Stimulated activated naive CD8-positive, alpha-beta T cell treated with anti-CD3 and anti-CD28 coated beads, Interleukin-15, Interleukin-2, amounts not matched to agents 100 ng/mL and 50 ng/mL, for 24 hours (primary cell): Measurements from ENCODE around the gene RNASE11.
"Not testable (repeated sequence)": the region's sequence is repeated elsewhere in the genome, so short reads cannot be mapped to it uniquely, and the experiment has no call there.

ENCODE experiments used
- H3K27ac Mint-ChIP-seq: one replicate; pipeline ENCODE4 v1.8.0; 2021; ENCODE audit warnings: mild to moderate bottlenecking, mixed read lengths
- H3K27me3 Mint-ChIP-seq: one replicate; pipeline ENCODE4 v1.8.0; 2021; ENCODE audit warnings: mixed read lengths
- H3K36me3 Mint-ChIP-seq: one replicate; pipeline ENCODE4 v1.8.0; 2021; ENCODE audit warnings: low read depth, mixed read lengths
- H3K4me1 Mint-ChIP-seq: one replicate; pipeline ENCODE4 v1.8.0; 2021; ENCODE audit warnings: low read depth, mixed read lengths
- H3K4me3 Mint-ChIP-seq: one replicate; pipeline ENCODE4 v1.8.0; 2021; ENCODE audit warnings: mild to moderate bottlenecking, mixed read lengths
- H3K9me3 Mint-ChIP-seq: one replicate; pipeline ENCODE4 v1.8.0; 2021; ENCODE audit warnings: mixed read lengths

RNASE11 gene

DNA sequence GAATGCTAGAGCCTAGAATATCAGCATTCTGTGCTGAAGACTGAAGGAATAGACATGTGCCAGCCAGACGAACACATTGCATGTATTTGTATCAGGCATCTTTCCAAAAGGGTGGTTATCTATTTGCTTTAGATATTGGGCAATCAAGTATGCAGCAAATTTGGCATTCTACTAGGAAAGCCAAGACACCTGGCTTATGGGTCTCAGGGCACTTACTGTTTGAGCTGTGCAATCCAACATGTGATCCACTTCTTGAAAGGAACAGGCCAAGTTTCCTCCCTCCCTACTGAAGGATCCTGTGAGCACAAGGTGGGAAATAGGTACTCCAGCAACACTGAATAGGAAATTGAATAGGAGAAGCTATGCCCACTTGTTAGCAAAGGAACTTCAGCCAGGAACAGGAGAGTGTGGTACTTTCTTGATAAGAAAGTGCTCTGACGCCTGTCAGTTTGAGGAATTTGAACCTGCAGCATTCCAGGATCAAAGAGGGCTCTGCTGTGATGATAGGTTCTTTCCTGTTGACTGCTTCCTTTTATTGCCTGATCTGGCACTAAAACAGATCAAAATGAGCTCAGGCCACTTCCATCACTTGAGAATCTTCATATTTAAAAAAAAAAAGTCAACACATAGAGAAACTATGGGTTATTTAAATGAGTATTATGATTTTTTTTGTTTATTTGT, 33.1 kb upstream of the RNASE11 start:
- H3K27me3 Mint-ChIP-seq: peaks cover 31% of the 10 kb centered on the region
- H3K27ac Mint-ChIP-seq: no peak overlapping the region
- no peaks in the 10 kb centered on the region for H3K9me3 Mint-ChIP-seq
- peaks cover 44% of the 10 kb centered on the region for H3K4me1 Mint-ChIP-seq
- no peak overlapping the region for H3K4me3 Mint-ChIP-seq
- H3K36me3 Mint-ChIP-seq: peaks cover 5% of the 10 kb centered on the region

DNA sequence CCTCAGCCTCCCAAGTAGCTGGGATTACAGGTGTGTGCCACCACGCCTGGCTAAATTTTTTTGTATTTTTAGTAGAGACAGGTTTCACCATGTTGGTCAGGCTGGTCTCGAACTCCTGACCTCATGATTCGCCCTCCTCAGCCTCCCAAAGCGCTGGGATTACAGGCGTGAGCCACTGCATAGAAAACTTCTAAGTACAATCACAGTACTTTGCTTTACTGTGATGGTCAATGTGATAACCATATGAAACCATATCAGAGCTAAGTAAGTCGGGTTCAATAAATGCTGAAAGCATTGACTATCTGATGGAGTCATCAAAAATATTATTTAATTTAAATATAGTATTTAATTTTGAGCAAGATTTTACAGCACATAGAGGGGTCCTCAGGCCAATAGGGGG, 31.9 kb upstream of the RNASE11 start:
- not testable (repeated sequence) for H3K36me3 Mint-ChIP-seq, H3K4me3 Mint-ChIP-seq, H3K9me3 Mint-ChIP-seq, H3K27ac Mint-ChIP-seq
- H3K27me3 Mint-ChIP-seq: peaks cover 19% of the 10 kb centered on the region
- peaks cover 32% of the 10 kb centered on the region for H3K4me1 Mint-ChIP-seq

DNA sequence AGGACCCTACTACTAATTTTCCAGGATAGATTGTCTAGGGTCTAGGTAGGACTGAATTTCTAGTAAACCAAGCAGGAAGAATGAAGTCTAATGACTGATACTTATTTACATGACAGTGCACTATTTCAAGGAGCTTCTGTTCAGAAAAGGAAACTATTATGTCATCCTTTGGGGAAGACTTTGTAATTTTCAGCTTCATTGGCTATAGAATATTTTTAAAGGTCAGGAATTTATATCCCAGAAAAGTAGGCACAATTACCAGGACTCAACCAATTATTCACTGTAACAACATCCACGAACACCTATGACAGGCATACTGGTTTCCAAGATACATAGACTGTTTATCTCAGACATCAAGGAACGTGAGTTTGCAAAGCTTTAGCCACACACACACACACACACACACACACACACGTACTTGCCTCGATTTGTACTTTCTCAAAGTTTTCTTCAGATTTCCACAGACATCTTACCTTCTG, 30.5 kb upstream of the RNASE11 start:
- no peak overlapping the region for H3K27ac Mint-ChIP-seq
- H3K4me3 Mint-ChIP-seq: no peak overlapping the region
- H3K36me3 Mint-ChIP-seq: no peaks in the 10 kb centered on the region
- peaks cover 14% of the 10 kb centered on the region for H3K27me3 Mint-ChIP-seq
- peaks cover 19% of the 10 kb centered on the region for H3K4me1 Mint-ChIP-seq
- no peaks in the 10 kb centered on the region for H3K9me3 Mint-ChIP-seq

DNA sequence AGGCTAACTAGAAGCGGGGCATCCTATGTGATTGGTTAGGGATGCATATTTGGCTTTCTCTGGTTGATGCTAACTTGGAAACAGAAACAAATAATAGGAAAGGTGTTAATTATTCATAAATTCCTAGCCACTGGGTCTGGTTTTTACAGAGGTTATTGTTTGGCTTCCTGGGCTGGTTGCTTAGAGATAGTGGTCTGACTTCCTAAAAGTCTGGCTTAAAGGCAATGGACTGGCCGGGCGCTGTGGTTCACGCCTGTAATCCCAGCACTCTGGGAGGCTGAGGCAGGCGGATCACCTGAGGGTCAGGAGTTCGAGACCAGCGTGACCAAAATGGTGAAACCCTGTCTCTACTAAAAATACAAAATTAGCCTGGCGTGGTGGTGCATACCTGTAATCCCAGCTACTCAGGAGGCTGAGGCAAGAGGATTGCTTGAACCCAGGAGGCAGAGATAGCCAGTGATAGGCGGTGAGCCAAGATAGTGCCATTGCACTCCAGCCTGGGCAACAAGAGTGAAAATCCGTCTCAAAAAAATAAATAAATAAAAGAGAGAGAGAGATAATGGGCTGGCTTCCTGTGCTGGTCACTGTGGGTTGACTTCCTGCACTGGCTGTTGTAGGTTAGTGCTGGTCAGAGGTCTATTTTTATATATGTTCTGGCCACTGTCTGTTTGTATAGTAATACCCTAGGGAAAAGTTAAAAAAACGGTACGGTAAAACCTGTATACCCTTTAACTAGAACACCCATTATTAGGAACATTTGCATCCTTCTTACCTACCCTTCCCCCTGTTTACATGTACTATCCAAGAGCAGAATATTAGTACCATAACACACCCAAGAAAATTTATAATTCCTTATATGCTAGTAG, 29.6 kb upstream of the RNASE11 start:
- no peaks in the 10 kb centered on the region for H3K9me3 Mint-ChIP-seq
- H3K4me3 Mint-ChIP-seq: no peak overlapping the region
- no peak overlapping the region for H3K27ac Mint-ChIP-seq
- peaks cover 10% of the 10 kb centered on the region for H3K4me1 Mint-ChIP-seq
- no peaks in the 10 kb centered on the region for H3K36me3 Mint-ChIP-seq
- H3K27me3 Mint-ChIP-seq: peaks cover 14% of the 10 kb centered on the region

DNA sequence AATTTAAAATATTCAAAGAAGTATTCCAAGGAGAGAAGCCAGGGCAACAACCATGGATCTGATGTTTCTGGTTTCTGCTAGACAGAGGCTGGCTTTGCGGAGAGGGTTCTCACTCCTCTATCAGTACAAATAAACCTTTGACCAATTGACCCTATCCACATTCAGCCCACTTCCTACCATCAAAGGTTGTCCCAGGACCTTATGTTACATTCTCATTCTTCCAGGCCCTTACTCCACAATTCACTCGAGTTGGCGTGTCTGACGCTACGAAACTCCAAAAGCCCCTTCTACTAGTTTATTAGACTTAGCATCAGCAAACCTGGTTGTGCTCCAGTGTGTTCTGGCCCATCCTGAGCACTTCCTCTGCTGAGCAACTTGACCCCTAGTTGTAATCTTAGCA, 28.2 kb upstream of the RNASE11 start:
- H3K27me3 Mint-ChIP-seq: peaks cover 14% of the 10 kb centered on the region
- no peak overlapping the region for H3K27ac Mint-ChIP-seq
- no peaks in the 10 kb centered on the region for H3K36me3 Mint-ChIP-seq
- no peaks in the 10 kb centered on the region for H3K9me3 Mint-ChIP-seq
- no peak overlapping the region for H3K4me3 Mint-ChIP-seq
- H3K4me1 Mint-ChIP-seq: peaks cover 8% of the 10 kb centered on the region

DNA sequence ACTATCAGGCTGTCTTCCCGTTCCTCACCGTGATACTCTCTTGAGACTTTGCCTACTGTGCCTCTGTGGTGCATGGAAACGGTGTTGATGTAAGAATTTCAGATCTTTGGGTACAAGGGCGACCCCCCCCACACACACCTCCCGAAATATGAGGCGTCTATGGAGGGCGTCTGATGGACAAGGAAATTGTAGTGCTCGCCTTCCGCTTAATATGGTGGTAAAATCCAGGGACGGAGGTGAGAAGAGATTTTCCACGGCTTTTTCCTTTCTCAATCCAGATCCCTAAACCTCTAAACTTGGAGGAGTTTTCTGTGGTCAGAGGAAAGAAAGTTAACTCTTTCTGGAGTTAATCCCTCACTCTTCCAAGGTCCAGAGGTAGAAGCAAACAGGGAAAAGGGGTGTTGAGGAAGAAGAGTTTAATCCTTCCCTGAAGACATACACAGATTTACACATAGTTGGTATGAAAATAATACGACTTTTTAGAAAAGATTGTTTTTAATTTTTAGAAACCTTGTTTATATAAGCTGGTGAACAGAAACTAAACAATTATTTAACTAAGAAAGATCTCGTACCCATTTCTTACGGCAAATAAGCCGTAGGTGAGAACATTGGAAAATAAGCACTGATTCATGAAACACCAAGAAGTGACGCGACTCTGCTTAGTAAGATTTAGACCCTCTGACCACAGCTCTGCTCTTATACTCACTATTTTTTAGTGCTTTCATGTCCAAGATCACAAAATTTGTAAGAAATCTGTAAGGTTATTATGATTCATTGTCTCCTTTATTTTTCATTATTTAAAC, 26.4 kb upstream of the RNASE11 start:
- peaks cover 13% of the 10 kb centered on the region for H3K27me3 Mint-ChIP-seq
- no peaks in the 10 kb centered on the region for H3K9me3 Mint-ChIP-seq
- H3K4me3 Mint-ChIP-seq: no peak overlapping the region
- H3K4me1 Mint-ChIP-seq: peaks cover 8% of the 10 kb centered on the region
- H3K27ac Mint-ChIP-seq: peak overlapping the region; percentile 15
- no peaks in the 10 kb centered on the region for H3K36me3 Mint-ChIP-seq

DNA sequence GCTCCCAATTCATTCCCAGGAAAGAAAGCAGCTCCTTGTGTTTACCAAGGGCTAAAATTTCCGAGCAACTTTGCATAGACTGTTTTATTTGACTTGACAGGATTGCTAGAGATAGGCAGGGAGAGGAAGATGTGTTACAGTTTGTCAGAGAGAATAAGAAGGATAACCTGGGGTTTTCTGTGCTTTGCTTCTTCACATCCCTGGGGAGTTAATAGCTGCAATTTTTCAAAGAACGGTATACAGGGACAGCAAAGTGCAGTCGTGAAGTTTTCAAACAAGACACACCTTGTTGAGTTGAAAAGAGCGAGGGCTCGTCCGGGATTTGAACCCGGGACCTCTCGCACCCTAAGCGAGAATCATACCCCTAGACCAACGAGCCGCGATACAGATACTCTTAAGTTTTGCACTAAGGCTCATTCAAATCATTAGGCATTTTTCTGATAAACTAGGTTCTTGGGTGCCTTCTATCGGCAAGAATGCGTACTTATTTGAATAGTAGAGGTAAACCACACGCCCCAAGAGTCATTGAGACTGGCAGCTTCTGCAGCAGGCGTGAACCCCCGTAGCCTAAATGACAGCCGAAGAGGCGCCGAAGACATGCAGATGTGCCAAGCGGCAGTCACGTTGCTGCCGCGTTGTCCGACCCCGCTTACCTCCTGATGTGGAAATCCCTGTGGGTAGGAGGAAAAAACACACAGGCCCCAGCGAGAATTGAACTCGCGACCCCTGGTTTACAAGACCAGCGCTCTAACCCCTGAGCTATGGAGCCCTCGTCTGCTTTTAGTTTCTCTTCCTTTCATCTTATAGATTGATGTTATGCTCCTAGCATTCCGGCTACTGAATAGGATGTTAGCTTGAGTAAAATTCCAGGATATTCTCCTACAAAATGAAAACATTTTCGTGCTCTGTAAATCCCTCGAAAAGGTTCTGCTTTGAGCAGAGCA, 25.6 kb upstream of the RNASE11 start:
- Mint-ChIP-seq H3K36me3 (no peaks in the 10 kb centered on the region), H3K27ac (no peak overlapping the region), H3K27me3 (peaks cover 5% of the 10 kb centered on the region), H3K9me3 (no peaks in the 10 kb centered on the region), H3K4me3 (no peak overlapping the region), H3K4me1 (peaks cover 8% of the 10 kb centered on the region)

DNA sequence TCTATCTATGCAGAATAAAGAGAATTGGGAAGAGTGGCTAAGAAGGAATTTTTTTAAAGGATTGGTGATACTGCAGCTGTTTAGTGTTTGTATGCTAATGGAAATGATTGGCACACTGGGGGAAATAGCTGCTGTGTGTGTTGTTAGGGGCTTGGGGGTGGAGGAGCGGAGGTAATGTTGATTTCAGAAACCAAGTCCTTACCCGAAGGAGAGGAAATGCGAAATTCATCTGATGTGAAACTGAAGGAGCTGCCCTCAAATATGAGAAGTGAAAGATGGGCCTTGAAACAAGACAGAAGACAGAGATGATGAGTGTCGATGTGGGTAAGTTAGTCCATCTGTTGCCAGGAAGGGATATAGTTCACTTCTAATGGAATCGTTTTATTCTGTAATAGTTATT, 24.6 kb upstream of the RNASE11 start:
- Mint-ChIP-seq H3K27me3 (no peaks in the 10 kb centered on the region), H3K4me3 (no peak overlapping the region), H3K27ac (no peak overlapping the region)

DNA sequence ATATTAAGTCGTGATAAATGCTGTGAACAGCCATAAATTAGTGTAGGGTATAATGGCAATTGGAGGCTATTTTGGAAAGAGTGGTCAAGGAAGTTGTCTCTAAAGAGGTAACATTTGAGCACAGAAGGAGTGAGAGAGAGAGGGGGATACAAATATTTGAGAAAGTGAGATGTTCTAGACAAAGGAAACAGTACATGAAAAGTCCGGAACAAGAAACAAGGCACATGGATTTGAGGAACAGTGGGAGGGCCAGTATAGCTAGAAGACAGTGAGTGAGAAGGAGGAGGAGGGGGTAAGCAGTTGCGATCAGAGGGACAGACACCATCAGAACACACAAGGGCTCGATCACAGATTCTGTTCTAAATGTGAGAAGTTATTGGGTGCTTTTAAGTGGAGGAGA, 23.5 kb upstream of the RNASE11 start:
- no peak overlapping the region for H3K4me3 Mint-ChIP-seq
- H3K27me3 Mint-ChIP-seq: no peaks in the 10 kb centered on the region
- H3K9me3 Mint-ChIP-seq: no peaks in the 10 kb centered on the region
- H3K27ac Mint-ChIP-seq: no peak overlapping the region
- H3K4me1 Mint-ChIP-seq: no peaks in the 10 kb centered on the region
- no peaks in the 10 kb centered on the region for H3K36me3 Mint-ChIP-seq

More for the DNA sequence above, 24.6 kb upstream of the RNASE11 start:
- Mint-ChIP-seq H3K9me3 (no peaks in the 10 kb centered on the region), H3K4me1 (no peaks in the 10 kb centered on the region), H3K36me3 (no peaks in the 10 kb centered on the region)

DNA sequence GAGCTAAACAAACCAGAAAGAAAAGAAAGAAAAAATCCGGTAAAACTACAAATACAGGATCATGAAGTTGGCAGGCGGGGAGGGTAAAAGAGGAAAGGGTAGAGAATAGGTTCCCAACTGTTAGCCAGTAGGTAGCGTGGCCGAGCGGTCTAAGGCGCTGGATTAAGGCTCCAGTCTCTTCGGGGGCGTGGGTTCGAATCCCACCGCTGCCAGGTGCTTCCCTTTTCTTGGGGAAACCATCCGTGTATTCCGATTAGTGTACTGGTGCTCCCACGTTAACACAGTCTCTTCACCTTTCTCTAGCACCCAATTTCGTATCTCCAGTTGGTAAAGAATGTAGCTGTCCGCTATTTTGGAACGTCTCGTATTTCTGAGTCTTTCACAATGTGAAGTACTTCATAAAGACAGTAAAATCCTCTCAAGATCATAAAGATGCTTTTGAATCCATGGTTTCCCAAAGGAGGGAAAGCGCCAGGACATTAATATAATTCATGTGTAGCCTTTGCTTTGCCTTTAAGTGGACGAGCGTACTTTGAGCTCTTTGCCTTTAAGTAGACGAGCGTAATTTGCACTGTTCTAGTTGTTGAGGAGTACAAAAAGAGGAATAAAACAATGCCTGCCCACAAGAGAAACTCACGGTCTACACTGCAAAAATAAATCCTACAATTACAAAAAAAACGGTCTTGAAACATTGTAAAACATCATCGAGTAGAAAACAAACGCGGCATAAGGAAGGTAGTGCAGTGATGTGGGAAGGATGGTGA, 22.4 kb upstream of the RNASE11 start:
- Mint-ChIP-seq H3K4me1 (no peaks in the 10 kb centered on the region), H3K27ac (no peak overlapping the region), H3K9me3 (no peaks in the 10 kb centered on the region), H3K36me3 (no peaks in the 10 kb centered on the region), H3K27me3 (no peaks in the 10 kb centered on the region), H3K4me3 (no peak overlapping the region)

DNA sequence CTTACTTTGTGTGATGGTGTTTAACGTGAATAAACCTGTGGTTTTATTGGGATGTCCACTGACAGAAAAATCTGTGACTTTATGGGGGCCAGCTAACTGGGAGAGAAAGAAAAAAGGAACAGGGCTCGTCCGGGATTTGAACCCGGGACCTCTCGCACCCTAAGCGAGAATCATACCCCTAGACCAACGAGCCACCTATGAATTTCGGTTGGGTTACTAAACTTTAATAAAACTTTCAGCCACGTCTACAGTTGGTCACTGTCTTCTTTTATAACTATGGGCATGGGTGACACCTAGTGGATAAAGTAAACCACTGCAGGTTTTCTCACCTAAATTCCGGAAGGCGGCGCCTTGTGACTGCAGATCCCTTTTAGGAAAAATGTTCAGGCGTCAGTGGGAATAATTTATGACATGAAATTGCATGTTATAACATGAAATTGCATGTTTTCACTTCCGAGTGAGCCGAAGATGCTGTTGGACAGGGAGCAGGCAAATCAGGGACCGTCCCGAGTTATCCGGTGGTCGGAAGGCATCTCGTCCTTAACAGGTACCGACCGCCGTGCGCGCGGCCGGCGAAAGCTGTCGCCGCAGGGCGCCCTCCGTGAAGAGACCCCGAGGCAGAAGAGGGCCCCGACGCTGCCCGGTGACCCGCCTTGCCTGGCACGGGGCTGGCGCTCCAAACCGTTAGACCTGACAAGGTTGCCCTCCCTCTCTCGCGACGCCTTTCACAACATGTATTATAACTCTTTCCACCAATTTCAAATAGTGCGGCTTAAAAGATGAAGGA, 21.6 kb upstream of the RNASE11 start:
- Mint-ChIP-seq H3K36me3 (no peaks in the 10 kb centered on the region), H3K4me1 (no peaks in the 10 kb centered on the region), H3K9me3 (no peaks in the 10 kb centered on the region), H3K4me3 (no peak overlapping the region), H3K27ac (no peak overlapping the region), H3K27me3 (no peaks in the 10 kb centered on the region)

DNA sequence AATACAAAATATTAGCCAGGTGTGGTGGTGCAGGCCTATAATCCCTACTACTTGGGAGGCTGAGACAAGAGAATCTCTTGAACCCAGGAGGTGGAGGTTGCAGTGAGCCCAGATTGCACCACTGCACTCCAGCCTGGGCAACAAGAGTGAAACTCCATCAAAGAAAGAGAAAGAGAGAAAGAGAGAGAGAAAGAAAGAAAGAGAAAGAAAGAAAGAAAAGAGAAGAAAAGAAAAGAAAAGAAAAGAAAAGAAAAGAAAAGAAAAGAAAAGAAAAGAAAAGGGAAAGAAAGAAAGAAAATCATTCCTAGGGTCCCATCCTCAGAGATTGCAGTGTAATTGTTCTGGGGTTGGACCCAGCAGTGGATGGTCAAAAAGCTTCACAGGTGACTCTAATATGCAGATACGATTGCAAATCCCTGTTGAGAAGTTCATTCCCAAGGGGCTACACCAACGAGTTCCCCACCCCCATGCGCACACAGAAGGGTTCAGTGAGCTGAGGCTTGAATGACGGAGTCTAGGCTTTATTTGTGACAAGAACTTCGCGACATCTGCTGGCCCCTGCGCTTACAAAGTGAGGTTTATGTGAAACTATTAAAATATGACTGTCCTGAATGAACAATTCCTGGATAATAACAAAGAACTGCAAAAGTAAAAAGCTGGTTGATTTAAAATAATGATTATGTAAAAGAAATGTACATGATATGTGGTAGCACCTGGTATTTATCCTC, 20.7 kb upstream of the RNASE11 start:
- Mint-ChIP-seq H3K36me3 (no peaks in the 10 kb centered on the region), H3K9me3 (no peaks in the 10 kb centered on the region), H3K4me1 (no peaks in the 10 kb centered on the region), H3K4me3 (no peak overlapping the region), H3K27ac (no peak overlapping the region), H3K27me3 (no peaks in the 10 kb centered on the region)
